Stimulated activated CD4-positive, alpha-beta T cell treated with anti-CD3 and anti-CD28 coated beads, Interleukin-4, amount 100 ng/mL, for 24 hours (primary cell): Measurements from ENCODE around the gene HPDL.
"Not testable (repeated sequence)": the region's sequence is repeated elsewhere in the genome, so short reads cannot be mapped to it uniquely, and the experiment has no call there.

Experiments
- DNase-seq: peaks from one replicate; pipeline ENCODE4 v3.0.0-alpha.2; 2020

Gene HPDL

GRCh38 chr1:45326627-45327623 is at the start of gene HPDL:
HPDL (plus strand) TSS chr1:45326895; CDS start chr1:45327149, 254 bp downstream.
- DNase-seq: peak; percentile 73

GRCh38 chr1:45282351-45282750 is 44.3 kb upstream of the HPDL start:
- DNase-seq: no peak

- DNase-seq: not testable (repeated sequence)
Observed at GRCh38 chr1:45284858-45285257, 41.8 kb upstream of the HPDL start.

DNA sequence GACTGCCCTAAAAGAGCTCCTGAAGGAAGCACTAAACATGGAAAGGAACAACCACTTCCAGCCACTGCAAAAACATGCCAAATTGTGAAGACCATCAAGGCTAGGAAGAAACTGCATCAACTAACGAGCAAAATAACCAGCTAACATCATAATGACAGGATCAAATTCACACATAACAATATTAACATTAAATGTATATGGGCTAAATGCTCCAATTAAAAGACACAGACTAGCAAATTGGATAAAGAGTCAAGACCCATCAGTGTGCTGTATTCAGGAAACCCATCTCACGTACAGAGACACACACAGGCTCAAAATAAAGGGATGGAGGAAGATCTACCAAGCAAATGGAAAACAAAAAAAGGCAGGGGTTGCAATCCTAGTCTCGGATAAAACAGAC is 40.2 kb upstream of the HPDL start:
- not testable (repeated sequence) for DNase-seq

DNA sequence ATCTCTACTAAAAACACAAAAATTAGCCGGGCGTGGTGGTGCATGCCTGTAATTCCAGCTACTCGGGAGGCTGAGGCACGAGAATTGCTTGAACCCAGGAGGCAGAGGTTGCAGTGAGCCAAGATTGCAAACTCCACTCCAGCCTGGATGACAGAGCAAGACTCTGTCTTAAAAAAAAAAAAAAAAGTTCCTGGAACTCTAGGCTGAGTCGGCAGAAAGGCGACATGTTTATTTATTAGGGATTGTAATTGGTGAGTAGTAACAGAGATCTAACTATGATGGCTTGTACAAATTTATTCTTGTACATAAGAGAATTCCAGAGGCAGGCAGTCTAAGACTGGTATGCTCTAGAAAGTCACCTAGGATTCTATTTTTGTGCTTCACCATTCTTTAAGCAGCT is 35.7 kb upstream of the HPDL start:
- not testable (repeated sequence) for DNase-seq

GRCh38 chr1:45291716-45292115 is 35.0 kb upstream of the HPDL start:
- DNase-seq: no peak

DNA sequence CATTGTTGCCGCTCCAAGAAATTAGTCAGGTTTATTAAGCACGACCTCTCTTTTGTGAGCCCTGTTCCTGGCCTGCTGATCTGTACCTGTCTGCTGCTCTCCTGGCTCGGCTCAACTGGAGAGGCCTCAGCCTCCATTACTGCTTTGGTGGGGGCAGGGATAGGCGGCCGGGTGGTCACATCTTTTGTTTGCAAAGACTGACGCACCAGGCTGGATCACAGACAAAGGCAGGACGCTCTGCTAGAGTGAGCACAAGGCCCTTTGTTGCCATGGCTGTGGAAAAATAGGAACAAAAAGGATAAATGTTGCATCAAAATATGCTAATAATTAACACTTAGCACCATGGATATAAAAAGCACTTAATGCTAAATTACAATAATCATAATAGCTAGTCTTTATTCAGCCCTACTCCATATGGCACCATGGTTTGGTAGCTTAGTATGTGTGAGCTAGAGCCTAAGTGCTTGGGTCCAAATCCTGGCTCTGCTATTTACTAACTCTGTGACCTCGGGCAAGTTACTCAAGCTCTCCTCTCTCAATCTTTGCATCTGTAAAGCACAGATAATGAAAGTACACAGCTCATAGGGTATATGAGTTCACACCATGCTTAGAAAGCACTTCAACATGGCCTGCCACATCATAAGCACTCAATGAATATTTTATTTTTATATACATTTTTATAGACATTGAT is 28.9 kb upstream of the HPDL start:
- no peak for DNase-seq

- DNase-seq: no peak
Observed at GRCh38 chr1:45299296-45299695, 27.4 kb upstream of the HPDL start.

GRCh38 chr1:45299981-45300668 is 26.6 kb upstream of the HPDL start:
- peak; percentile 47 for DNase-seq

- no peak for DNase-seq
Observed at GRCh38 chr1:45300669-45300997, 26.1 kb upstream of the HPDL start.

GRCh38 chr1:45302505-45303150 is 24.1 kb upstream of the HPDL start:
- no peak for DNase-seq

DNA sequence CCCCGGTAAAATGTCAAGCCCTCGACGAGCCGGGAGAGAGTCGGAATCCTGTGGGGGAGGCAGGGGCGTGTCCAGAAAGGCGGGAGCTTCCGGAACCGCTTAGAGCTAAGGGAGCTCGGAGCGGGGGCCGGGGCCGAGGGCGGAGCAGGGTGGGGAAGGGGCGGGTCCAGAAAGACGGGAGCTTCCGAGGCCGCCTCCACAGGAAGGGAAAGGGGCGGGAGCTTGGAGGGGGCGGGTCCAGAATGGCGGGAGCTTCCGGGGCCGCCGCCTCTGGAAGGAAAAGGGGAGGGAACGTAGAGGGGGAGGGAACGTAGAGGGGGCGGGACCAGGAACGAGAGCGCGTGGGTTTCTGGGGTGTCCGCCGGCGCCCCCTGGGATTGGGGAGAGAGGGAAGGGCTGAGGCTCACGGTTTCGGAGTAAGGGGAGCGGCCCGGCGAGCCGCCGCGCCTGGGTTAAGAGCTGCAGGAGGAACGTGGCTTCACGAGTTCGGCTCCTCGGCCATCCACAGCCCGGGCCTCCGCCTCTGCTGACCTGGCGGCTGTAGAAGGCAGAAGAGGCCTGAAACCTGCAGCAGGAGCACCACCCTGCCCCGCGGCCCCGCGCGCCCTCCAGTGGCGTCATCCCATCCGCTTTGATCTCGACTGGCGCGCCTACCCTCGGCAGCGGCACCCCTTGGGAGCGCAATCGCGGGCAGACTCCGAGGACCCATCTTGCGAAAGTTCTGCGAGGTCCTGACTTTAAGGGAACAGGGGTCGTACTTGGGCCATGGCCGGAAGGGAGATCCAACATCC is 23.0 kb upstream of the HPDL start:
- DNase-seq: peak; percentile 97

DNA sequence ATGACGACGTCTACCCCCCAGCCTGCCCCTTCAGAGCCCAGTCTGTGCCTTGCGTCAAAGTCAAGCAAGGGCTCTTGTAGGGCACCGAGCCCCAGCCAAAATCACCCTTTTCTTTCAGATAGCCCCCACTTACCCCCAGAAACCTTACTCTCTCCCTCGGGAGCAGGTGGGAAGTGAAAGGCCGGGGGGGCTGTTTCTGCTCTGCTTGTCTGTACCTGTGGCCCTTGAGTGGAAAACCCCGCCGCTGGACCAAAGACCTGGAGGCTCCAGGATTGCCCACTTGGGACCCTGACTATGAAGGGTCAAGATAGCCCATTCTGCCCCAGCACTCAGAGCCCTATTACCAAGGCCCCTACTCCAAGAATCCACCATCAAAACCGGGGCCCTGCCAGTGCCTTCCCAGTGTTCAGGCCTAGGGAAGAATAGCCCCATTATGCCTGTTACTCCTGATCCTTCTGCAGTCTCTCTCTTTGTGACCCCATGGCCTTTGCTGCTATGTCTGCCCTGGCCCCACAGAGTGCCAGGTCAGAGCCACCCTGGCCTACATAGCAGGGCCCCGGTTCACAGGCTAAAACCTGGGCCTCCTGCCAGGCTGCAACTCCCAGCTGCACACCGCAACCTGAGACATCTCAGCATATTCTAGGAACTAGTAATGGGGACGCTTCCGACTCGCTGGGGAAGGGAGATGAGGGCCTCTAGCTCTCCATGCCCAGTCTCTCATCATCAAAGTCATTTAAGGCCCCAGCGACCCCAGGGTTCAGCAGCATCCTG is 22.2 kb upstream of the HPDL start:
- peak; percentile 6 for DNase-seq

DNA sequence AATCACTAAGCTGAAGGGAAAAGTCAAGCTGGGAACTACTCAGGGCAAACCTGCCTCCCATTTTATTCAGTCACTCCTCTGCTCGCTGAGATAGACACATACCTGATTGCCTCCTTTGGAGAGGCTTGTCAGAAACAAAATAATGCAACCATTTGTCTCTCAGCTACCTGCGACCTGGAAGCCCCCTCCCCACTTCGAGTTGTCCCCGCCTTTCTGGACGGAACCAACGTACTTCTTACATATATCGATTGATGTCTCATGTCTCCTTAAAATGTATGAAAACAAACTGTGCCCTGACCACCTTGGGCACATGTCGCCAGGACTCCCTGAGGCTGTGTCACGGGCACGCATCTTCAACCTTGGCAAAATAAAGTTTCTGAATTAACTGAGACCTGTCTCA is 21.5 kb upstream of the HPDL start:
- no peak for DNase-seq

- peak; percentile 59 for DNase-seq
Observed at GRCh38 chr1:45306319-45306718, 20.4 kb upstream of the HPDL start.

GRCh38 chr1:45306905-45307304 is 19.8 kb upstream of the HPDL start:
- no peak for DNase-seq

- no peak for DNase-seq
Observed at GRCh38 chr1:45314266-45314665, 12.4 kb upstream of the HPDL start.

DNA sequence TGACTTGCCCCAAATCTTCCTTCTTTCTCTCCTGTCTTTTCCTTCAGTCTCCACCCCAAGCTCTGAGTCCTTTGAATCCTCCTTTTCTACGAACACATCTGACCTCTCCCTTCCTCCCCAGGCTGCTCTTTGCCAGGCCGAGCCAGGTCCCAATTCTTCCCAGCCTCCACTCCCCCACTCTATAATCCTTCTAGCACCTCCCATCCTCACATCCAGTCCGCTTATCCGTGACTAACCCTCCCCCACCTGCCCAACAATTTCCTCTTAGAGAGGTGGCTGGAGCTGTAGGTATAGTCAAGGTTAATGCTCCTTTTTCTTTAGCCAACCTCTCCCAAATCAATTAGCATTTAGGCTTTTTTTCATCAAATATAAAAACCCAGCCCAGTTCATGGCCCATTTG is 9.5 kb upstream of the HPDL start:
- no peak for DNase-seq

DNA sequence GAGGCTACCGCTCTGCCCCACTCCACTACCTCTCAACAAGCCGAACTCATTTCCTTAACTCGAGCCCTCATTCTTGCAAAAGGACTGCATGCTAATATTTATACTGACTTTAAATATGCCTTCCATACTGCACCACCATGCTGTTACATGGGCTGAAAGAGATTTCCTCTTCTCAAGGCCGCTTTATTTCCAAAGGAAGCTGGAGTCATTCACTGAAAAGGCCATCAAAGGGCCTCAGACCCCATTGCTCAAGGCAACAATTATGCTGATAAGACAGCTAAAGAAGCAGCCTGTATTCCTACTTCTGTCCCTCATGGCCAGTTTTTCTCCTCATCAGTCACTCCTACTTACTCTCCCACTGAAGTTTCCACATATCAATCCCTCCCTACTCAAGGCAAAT is 6.9 kb upstream of the HPDL start:
- DNase-seq: no peak

DNA sequence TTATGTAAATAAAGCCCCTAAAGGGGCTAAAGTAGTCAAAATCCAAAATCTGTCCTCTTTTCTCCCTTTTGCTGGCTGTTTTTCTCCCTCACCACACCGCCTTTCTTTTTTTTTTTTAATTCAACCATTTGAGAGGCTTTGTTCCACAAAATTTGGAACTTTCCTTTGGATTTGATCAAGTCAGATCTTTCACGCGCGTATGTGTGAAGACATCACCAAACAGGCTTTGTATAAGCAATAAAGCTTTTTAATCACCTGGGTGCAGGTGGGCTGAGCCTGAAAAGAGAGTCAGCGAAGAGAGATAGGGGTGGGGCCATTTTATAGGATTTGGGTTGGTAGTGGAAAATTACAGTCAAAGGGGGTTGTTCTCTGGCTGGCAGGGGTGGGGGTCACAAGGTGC is 5.3 kb upstream of the HPDL start:
- no peak for DNase-seq

GRCh38 chr1:45322486-45323040 is 4.1 kb upstream of the HPDL start:
- no peak for DNase-seq
